GM21786 (cell line): ENCODE measurements around the gene PRMT7.
A peak's percentile ranks its signal among the peaks of the same experiment; 100 is the strongest.

ENCODE experiments used
- ATAC-seq: cut with Tn5 transposase; IDR thresholded peaks from one replicate; pipeline ENCODE4 v1.9.1; 2021; ENCODE audit not compliant: unreplicated experiment

Gene PRMT7

GRCh38 chr16:68310774-68311511, at the start of gene PRMT7, which contains the start of gene SLC7A6OS:
Gene PRMT7, plus strand, starts transcription at chr16:68311019. Its CDS starts 4,961 bp downstream, at chr16:68315980.
Gene SLC7A6OS, minus strand, starts transcription at chr16:68310946. Its CDS starts 20 bp downstream, at chr16:68310926.
- ATAC-seq, result peak; percentile 95

DNA sequence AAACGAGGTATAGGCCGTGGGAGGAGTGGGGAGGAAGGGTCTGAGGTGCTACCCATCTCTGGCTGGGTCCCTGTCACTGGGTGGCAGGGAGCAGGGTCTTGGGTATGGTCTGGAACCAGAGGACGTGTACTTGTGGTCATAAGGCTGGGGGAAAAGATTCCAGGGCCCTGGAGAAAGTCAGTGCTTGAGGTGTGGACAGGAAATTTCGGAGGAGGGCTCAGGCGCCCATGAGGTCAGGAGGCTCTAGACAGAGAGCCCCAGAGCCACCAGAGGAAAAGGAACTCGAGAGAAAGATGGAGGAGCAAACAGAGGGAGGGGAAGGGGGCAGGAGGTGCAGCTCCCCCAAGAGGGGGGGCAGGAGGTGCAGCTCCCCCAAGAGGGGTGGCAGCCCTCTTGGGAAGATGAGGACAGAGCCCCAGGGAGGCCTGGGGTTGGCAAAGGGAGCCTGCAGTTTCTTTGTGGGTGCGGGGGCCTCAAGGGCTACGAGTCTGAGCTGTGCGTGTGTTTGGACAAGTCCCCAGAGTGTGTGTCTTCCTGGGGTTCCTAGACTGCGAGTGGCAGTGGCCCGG, 47.2 kb upstream of the PRMT7 start:
- no peak for ATAC-seq

DNA sequence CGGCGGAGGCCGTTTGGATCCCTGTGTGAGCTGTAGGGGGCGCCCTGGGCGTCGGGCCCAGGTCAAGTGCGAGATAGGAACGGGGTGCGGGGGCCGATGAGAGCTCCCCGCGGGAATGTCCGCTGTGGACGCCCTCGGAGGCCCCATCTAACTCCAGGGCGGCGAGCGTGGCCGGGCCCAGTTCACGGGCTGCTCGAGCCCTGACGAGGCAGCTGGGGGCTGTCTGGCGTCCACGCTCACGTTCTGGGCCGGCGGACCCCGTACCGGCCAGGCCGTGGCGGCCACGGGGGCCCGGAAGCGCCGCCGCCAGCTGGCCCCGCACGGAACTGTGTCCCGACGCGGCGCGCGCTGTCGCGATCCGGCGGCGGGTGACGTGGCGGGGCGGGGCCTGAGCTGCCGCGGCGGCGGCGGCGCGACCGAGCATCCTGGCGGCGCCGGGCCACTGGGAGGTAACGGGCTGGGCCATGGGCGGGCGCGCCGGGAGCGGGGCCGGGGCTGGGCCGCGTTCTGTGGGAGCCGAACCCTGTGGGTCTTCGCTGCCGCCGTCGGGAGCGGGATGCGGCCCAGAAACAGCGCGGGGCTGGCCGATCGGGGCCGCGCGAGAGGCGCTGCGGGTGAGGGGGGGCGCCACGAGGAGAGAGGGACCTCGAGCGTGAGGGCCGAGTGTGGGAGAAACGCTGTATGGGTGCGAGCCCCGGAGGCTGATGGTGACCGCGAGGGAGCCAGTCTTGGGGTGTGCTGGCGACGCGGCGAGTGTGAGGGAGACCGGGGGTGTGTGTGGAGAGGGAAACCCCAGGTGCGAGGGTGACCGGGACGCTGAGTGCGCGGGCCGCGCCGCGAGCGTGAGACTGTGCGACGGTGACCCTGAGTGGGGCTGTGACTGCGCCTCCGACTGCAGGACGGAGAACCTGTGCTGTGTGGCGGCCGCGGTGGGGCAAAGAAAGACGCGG, 46.4 kb upstream of the PRMT7 start, which contains the start of gene SLC7A6:
SLC7A6 (plus strand) TSS at position 399 of the 950 bp plus-strand sequence. CDS start 10,201 bp downstream, outside the sequence.
- peak; percentile 49 for ATAC-seq

- ATAC-seq, result no peak
Measured at GRCh38 chr16:68265078-68265920, 45.5 kb upstream of the PRMT7 start.

DNA sequence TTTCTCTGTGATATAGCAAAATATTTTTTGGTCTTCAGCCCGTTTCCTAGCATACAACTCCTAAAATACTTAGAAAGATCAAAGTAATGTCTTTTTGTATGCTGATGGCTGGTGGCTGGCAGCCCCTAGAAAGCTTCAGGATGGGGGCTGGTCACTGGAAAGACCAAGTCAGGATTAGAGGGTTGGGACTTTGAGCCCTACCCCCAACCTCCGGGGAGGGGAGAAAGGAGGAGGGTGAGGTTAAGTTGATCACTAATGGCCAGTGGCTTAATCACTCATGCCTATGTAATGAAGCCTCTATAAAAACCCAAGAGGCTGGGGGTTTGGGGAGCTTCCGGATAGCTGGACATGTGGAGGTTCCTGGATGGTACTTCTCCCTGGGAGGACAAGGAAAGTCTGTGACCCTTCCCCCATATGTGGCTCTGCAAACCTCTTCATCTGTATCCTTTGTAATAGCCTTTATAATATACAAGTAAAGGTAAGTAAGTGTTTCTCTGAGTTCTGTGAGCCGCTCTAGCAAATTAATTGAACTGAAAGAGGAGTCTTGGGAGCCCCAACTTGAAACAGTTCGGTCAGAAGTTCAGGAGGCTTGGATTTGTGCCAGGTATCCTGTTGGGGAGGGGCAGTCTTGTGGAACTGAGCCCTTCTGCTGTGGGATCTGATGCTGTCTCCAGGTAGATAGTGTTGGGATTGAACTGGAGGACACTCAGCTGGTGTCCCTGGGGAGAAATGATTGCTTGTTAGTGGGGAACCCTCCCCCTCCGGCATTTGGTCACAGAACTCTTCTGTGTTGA, 43.0 kb upstream of the PRMT7 start:
- no peak for ATAC-seq

- no peak for ATAC-seq
Measured at GRCh38 chr16:68269793-68270192, 41.0 kb upstream of the PRMT7 start.

GRCh38 chr16:68270353-68270752, 40.5 kb upstream of the PRMT7 start:
- ATAC-seq, result no peak

DNA sequence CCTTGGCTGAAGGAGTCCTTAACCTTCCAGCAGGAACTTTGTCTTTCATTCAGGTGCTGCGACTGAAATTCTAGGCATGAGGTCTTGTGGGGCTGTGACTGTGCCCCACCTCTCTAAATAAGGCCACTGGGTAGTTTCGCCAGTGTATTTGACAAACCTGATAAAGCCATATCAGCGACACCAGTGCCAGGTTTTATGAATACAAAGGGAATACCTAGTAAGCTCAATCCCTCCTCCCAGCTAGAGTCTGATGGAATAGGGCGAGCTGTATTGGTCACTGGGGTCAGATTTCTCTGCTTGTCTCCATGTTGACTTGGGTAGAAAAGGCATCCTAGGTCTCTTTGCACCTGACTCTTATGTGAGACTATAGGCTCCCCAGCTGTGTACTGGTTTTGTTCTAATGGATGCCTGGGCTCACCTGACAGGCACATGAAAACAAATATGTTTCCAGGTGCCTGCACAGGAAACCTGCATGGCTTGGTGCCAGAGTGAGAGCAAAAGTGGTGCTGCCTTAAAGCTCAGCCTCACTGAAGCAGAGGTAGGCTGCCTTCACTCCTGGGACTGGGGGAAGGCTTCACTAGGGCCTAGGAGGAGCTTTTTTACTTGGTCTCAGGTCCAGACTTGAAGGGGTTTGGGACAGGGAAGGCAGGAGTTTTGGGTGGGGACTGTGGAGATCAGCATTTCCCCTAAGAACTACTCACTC, 38.2 kb upstream of the PRMT7 start:
- no peak for ATAC-seq

DNA sequence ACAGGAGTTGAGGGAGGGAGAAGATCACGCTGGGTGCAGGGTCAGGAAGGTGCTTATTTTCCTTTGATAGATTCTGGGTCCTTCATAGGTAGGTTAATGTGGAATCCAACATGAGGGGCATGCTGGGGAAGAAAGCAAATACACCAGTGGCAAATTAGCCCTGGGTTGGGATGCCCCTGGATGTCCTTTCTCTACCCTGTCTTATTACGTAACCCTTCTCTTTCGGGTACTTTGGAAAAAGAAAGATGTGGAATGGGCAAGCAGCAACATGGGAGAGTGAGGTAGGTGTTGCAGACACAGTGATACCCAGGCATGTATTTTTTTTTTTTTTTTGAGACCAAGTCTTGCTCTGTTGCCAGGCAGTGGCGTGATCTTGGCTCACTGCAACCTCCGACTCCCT, 37.4 kb upstream of the PRMT7 start:
- ATAC-seq, result no peak

DNA sequence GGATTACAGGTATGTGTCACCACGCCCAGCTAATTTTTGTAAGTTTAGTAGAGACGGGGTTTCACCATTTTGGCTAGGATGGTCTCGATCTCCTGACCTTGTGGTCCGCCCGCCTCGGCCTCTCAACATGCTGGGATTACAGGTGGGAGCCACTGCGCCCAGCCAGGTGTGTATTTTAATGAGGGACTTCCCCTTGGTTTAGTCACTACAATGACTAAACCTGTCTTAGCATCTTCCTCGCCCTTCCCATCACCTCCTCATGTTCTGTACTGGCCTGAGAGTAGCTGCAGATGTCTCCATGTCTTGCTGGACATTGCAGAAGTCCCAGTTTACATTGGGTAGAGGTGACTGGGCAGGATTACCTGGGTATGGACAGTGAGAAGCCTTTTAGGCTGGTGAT, 36.9 kb upstream of the PRMT7 start:
- no peak for ATAC-seq

GRCh38 chr16:68274441-68274840, 36.4 kb upstream of the PRMT7 start:
- ATAC-seq, result no peak

- ATAC-seq, result peak; percentile 64
Measured at GRCh38 chr16:68275611-68276191, 35.1 kb upstream of the PRMT7 start.

DNA sequence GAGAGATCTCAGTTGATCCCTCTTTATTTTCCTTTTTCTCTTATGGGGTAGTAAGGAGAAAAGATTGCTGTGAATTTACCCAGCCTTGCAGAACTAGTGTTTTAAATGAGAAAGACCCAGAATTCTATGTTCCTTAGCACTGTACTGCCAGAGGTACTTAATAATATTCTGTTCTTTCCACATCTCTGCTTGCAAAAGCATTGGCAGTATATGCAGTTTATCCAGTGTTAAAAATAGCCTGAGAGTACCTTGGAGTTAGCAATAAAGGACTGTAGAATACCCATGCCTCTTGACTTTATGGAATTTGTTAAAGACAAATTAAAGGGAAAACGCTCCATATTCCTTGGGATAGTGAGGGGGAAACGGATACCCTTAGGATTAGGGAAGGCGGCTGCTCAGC, 34.6 kb upstream of the PRMT7 start:
- no peak for ATAC-seq

DNA sequence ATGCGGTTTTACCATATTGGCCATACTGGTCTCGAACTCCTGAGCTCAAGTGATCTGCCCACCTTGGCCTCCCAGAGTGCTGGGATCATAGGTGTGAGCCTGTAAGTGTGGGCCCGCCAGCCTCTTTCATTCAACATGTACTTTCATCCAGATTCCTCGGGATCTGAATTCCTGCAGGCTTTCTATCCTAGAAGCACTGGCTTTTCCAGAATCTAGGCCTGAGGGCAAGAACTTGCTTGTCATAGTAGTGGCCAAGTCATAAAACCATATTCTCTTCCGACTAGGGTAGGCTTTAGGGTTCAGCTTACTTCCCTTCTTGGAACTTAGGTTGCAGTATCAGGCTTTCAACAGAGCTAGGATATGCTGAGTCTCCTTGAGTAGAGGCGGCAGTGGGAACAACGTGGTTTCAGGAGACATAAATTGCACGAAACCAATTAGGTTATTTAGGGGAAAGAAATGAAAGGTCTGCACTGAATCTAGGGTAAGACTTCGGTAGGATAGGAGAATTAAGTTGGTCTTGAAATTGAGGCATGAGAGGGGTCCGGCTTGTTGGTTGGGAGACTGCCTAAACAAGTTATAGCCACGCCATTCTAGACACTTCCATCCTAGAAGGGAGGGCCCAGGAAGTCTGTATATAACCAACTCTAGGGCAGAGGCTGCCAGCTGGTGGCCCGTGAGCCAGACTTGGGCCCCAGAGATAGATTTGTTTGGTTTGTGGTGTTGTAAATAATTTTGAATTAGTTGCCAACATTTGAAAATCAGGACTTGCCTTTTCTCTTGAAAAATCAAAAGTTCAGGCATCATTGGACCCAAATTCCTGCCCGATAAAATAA, 30.9 kb upstream of the PRMT7 start:
- no peak for ATAC-seq

- no peak for ATAC-seq
Measured at GRCh38 chr16:68281368-68282063, 29.3 kb upstream of the PRMT7 start.

DNA sequence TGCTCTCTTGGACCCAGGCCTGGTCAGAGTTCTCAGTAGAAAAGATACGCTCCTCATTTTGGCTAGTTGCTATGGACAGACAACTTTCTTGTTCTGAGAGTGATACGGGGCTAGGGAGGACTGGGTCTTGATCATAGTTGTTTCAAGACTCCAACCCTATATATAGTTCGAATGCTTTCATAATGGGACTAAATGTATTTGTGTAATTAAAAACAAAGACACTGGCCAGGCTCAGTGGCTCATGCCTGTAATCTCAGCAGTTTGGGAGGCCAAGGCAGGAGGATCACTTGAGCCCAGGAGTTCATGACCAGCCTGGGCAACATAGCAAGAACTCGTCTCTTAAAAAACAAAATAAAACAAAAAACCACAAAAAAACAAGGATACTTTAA, 28.8 kb upstream of the PRMT7 start:
- ATAC-seq, result no peak

DNA sequence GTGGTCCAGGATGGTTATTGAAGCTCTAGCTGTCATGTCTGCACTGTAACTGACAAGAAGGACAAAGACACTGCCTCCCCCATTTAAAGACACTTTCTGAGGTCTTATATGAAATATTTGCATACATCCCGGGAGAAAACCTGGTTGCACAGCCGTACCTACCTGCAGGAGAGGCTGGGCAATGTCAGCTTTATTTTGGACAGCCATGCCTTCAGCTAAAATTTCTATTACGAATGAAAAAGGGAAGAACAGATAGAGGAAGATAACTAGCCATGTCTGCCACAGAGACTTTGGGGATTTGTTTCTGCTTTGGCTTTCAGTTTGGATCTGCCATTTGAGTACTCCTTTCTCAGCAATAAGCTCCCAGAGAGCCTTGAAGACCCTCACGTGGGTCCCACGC, 27.5 kb upstream of the PRMT7 start:
- no peak for ATAC-seq
